Measurements from ENCODE around the gene DNAJC16.
"Not testable (repeated sequence)": the region's sequence is repeated elsewhere in the genome, so short reads cannot be mapped to it uniquely, and the experiment has no call there.

DNAJC16 gene

DNA sequence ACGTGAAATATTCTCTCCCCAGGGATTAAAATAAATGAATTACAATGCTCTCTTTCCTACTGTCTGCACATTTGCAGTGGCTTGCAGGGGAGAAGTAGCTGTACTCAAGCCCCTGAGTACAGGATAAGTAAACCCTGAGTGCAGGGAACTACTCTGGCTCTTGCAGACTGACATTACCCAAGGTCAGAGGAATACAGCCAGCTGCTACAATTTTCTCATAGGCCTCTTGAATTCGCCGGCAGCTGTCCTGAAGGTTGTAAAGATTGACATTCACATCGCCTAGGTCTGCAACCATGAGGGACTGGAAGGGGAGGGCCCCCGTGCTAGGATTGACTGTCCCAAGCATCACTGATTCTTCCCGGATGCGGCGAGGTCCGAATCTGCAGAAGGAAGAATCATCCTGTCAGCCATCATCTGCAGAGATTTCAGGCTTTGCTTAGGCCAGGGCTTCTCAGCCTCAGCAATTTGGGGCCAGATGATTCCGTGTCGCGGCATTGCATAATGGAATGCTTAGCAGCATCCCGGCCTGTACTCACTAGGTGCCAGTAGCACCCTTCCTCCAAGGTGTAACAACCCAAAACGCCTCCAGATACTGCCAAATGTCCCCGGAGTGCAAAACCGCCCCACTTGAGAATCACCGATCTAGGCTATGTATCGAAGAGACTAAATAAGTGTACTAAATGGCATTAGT, 56.5 kb downstream of the DNAJC16 start:
- no peak for DNase-seq (ENCODE audit: low spot score)

DNA sequence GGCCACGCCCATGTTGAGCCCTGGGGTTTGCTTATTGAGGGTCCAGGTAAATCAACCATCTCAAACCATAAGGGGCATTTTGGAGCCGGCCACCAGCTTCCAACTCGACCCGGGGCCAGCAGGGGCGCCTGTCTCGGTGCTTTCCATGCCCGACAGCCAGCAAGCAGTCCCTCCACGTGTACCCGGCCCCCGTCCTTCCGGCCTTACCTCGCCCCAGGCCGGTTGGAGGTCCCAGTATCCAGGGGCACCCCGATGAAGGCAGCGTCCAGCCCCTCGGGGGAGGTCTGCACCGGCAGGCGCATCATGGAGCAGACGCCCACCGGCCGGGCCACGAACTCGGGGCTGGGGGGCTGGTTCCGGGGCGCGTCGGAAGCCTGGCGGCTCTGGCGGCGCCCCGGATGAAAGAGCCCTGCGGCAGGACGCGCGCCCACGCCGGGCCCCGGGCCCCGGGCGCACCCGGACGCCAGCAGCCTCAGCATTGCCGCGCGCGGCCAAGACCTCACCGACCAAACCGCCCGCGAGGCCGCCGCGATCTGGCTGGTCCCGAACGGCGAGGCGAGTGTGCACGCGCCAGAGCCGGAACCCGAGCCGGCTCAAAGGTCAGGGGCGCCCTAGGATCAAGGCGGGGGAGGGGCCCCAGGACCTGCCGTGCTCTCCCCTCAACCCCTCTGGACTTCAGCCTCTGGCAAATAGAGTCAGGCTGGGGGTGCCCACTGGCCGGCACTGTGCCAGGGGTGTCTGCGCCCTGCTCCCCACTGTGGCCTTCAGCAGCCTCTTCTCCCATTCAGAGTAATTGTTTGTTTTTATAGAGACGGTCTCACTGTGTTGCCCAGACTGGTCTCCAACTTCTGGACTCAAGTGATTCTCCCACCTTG, 58.1 kb downstream of the DNAJC16 start, which contains the start of gene AGMAT:
Gene AGMAT (minus strand): TSS at position 563 of the 875 bp plus-strand sequence. CDS start 84 bp downstream, at position 479.
- no peak for DNase-seq (ENCODE audit: low spot score)

DNA sequence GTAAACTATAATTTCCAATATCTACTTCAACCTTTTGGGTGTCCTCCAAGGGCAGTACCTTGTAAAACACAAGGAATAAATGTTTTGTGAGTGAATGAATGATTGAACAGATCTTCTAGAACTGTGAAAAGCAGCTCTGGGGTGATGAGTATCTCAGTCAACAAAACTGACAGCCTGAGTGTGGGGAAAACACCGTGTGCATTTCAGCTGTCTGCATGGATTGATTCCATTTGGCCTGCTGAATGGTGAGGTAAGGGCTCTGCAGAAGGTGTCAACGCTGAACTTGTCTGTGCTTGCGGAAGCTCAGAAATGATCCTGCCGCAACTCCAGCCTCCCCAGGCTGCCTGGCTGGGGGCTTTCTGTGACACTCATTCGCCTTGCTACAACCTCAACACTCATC, 65.6 kb downstream of the DNAJC16 start:
- no peak for DNase-seq (ENCODE audit: low spot score)

GRCh38 chr1:15595809-15596617, 69.4 kb downstream of the DNAJC16 start:
- DNase-seq (ENCODE audit: low spot score): no peak

DNA sequence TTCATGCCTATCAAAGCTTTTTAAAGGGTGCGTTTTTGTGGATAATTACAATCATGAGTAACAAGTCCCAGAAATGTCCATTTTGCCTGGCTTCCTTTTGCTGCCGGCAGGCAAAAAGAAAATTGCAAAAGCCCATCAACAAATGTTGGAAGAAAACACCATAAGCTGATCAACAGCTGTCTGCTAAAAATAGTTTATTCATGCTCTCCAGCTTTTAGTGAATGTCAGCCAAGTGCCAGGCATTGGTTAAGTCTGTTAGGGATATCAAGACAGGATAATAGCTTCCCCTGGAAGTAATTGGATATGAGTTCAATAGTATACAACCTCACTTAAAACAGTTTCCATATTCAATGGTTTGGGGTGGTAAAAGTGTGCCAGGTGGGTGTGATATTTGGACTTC, 71.8 kb downstream of the DNAJC16 start:
- DNase-seq (ENCODE audit: low spot score): no peak

GRCh38 chr1:15603050-15603965, 76.7 kb downstream of the DNAJC16 start:
- DNase-seq (ENCODE audit: low spot score): peak; percentile 98

- DNase-seq (ENCODE audit: low spot score): not testable (repeated sequence)
These were observed 77.3 kb downstream of the DNAJC16 start for GRCh38 chr1:15603966-15604282.

GRCh38 chr1:15604400-15604799, 77.8 kb downstream of the DNAJC16 start:
- not testable (repeated sequence) for DNase-seq (ENCODE audit: low spot score)

GRCh38 chr1:15605398-15606383, 79.0 kb downstream of the DNAJC16 start:
- DNase-seq (ENCODE audit: low spot score): no peak

DNA sequence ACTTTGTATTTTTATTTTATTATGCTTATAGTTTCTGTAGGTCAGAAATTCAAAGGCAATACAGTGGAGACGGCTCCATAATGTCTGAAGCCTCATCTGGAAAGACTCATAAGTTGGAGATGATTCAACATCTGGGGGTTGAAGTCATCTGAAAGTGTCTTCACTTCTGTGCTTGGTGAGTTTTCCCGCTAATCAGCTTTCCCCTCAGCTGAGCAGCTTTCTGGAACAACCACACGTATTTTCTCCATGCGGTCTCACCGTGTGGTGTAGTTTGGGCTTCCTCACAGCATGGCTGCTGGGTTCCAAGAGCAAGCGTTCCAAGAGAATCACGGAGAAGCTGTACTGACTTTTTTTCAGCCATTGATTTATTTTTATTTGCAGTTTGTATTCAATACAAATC, 83.0 kb downstream of the DNAJC16 start:
- DNase-seq (ENCODE audit: low spot score): no peak

GRCh38 chr1:15610167-15610566, 83.5 kb downstream of the DNAJC16 start:
- no peak for DNase-seq (ENCODE audit: low spot score)

DNA sequence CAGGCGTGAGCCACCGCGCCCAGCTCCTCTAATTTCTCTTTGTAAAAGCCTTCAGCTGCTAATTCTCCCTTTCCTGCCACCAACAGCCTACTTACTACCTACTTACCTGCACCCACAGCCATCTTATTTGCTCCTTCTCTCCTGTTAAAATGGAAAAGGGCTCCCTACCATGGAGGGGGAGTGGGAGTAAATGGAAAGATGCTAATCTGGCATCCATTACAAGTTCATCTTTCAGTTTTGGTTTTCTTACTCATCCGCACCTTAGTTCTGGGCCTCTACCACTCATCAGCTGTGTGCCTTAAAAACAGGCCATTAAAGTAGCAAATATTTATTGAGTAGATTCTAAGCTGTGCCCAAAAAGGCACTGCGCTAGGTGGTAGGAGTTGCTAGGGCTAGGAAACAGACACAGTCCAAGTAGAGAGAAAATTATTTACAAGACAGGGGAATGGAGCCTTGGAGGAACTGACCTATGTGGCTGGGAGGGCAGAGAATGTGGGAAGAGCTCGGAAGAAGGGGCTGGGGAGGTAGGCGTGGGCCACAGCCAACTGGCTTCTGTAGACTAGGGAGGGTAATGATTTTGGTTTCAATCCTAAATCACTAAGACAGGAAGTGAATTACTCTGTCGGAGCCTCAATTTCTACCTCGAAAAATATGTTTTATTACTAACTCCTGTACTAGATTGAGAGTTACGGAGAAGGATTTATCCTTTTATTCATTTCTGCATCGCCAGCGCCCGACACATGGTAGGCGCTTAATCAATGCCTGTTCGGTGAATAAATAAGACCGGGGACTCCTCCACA, 89.9 kb downstream of the DNAJC16 start:
- no peak for DNase-seq (ENCODE audit: low spot score)

GRCh38 chr1:15617173-15618076, 90.8 kb downstream of the DNAJC16 start, which contains the start of gene DDI2:
TSS of gene DDI2 (plus strand) at chr1:15617458. CDS start at chr1:15617671, 213 bp downstream.
- DNase-seq (ENCODE audit: low spot score): peak; percentile 95

GRCh38 chr1:15618077-15618654, 91.5 kb downstream of the DNAJC16 start:
- peak; percentile 74 for DNase-seq (ENCODE audit: low spot score)

DNA sequence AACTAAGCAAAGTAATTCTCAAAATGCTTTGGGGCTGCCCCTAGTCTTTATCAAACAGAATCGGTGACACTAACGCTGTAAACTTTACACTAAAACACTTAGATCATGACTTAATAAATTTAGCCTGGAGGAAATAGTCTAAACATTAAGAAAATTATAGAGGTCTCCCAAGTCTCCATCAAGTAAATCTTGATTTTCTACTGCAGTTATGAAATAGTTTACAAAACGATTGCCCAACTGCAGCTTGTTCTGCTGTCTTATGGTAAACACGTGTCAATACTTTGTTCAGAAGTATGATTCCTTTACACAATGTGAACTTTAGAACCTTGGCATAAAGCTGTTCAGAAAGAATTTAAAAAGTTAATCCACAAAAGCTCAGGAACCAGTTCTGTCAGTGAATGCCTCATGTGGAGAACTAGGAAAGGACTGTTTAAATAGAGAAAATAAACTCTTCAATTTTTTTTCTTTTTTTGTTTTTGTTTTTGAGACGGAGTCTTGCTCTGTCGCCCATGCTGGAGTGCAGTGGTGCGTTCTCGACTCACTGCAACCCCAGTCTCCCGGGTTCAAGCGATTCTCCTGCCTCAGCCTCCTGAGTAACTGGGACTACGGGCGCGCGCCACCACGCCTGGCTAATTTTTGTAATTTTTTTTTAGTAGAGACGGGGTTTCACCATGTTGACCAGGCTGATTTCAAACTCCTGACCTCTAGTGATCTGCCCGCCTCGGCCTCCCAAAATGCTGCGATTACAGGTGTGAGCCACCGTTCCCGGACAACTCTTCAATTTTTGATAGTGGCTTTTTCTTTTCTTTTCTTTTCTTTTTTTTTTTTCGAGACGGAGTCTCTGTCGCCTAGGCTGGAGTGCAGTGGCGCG, 92.2 kb downstream of the DNAJC16 start:
- DNase-seq (ENCODE audit: low spot score): no peak

GRCh38 chr1:15620155-15620545, 93.5 kb downstream of the DNAJC16 start:
- DNase-seq (ENCODE audit: low spot score): peak; percentile 73

All from hematopoietic multipotent progenitor cell treated with erythropoietin and hydrocortisone succinate and interleukin-3 and kit ligand, for 17 days (in vitro differentiated cells).